Duodenal mucosa (tissue), 2 donors: ENCODE results near the gene ENC1.

Experiments
- H3K27ac ChIP-seq: one replicate; pipeline ENCODE4 v1.7.0; 2013; ENCODE audit warnings: low read depth, low read length
- H3K27me3 ChIP-seq, 2 donors: one replicate each; pipeline ENCODE4 v1.7.0; 2013; ENCODE audit warnings: low read length in 2 of 2, control low read depth in 1 of 2; ENCODE audit not compliant: insufficient read depth in 2 of 2, control insufficient read depth in 1 of 2
- H3K36me3 ChIP-seq, 2 donors: one replicate each; pipeline ENCODE4 v1.7.0; 2013; ENCODE audit warnings: low read length in 2 of 2, control low read depth in 1 of 2; ENCODE audit not compliant: insufficient read depth in 2 of 2, control insufficient read depth in 1 of 2
- H3K4me1 ChIP-seq, 2 donors: one replicate each; pipeline ENCODE4 v1.7.0; 2013; ENCODE audit warnings: low read length in 2 of 2, control low read depth in 1 of 2; ENCODE audit not compliant: insufficient read depth in 2 of 2, control insufficient read depth in 1 of 2
- H3K4me3 ChIP-seq, 2 donors: one replicate each; pipeline ENCODE4 v1.7.0; 2013; ENCODE audit warnings: low read length in 2 of 2, low read depth in 1 of 2
- H3K9ac ChIP-seq, 2 donors: one replicate each; pipeline ENCODE4 v1.7.0; 2013; ENCODE audit warnings: low read length in 2 of 2, low read depth in 1 of 2
- H3K9me3 ChIP-seq, 2 donors: one replicate each; pipeline ENCODE4 v1.7.0; 2013; ENCODE audit warnings: low read length in 2 of 2, control low read depth in 1 of 2; ENCODE audit not compliant: control insufficient read depth in 1 of 2

The ENC1 gene

DNA sequence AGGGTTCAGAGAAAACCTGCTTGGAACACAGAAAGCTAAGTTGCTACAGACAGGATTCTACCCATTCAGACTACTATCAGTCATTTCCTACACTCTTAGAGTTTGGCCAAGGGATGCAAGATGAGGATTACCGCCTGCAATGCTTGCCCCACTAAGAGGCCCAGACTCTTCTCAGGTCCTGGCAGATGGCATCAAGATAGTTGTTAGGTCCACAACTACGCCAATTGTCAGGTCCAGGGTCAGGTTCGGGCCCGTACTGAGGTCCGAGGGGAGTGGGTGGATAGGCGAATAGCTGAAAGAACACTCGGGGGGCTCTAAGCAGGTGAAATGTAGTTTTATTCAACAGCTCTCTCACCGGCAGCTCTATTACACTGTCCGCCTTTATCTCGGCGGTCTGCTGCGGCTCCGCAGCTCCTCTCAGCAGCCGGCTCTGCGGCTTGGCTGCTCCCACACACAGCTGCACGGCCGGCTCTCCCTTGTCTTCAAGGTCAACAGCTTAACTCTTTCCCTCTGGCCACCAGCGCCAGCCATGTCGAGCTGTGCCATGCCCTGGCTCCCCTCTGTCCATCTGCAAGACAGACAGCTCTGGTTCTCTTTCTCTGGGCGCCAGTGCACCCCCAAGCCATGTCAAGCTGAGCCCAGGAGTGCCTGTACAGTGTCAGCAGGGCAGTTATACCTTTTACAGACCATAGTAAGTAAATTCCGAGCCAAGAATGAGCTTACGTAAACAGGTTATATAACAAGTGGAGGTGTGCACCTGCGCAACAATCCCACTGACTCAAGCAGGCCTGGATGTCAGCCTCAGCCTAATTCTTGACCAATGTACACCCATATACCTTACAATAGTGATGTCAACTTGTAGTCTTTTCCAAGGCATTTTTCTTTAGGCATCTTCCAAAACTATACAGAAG lies 24.0 kb downstream of the ENC1 start:
- Histone ChIP-seq H3K4me3 (no peak overlapping the region), H3K9me3 (no peaks in the 10 kb centered on the region), H3K36me3 (no peaks in the 10 kb centered on the region), H3K9ac (no peak overlapping the region), H3K27me3 (no peaks in the 10 kb centered on the region), H3K27ac (no peak overlapping the region), H3K4me1 (peaks cover 4 to 6% of the 10 kb centered on the region in 2 donors)

DNA sequence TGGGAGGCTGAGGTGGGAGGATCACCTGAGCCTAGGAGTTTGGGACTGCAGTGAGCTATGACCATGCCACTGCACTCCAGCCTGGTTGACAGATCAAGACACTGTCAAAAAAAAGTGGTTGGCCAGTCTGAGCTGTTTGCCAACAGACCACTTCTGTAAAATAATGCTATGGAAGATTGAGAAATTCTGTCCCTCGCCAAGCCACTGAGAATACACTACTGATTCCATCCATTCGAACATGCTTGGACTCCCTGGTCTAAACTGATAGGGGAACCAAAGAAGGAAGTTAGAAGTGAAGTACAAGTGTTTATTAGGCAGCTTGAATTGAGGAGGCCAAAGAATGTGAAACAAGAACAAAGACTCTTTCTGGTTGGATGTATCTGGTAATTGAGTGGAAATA lies 27.2 kb downstream of the ENC1 start:
- no peaks in the 10 kb centered on the region for H3K36me3 ChIP-seq
- H3K4me3 ChIP-seq: no peak overlapping the region
- no peak overlapping the region for H3K9ac ChIP-seq
- H3K9me3 ChIP-seq: no peaks in the 10 kb centered on the region
- H3K4me1 ChIP-seq: no peaks in the 10 kb centered on the region
- no peaks in the 10 kb centered on the region for H3K27me3 ChIP-seq
- no peak overlapping the region for H3K27ac ChIP-seq

DNA sequence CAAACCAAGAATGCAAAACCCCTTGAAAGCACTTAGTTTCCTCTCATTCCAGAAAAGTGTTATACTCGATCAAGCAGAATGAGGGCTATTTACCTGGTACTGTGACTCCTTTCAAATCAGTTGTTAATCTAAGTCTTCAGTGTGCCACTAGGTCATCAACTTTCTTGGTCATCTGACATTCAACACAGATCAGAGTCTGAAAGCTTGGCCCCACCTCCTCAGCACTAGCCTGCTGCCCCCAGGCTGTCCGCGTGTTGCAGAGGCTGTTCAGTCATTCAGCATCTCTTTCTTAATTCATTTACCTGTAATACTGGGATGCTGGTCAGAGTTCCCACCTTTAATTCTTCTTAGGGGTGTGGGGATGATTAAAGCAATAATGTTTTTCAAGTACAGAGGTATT lies 28.5 kb downstream of the ENC1 start:
- no peaks in the 10 kb centered on the region for H3K4me1 ChIP-seq
- H3K9ac ChIP-seq: no peak overlapping the region
- H3K4me3 ChIP-seq: no peak overlapping the region
- H3K27me3 ChIP-seq: no peaks in the 10 kb centered on the region
- no peak overlapping the region for H3K27ac ChIP-seq
- H3K9me3 ChIP-seq: no peaks in the 10 kb centered on the region
- no peaks in the 10 kb centered on the region for H3K36me3 ChIP-seq

DNA sequence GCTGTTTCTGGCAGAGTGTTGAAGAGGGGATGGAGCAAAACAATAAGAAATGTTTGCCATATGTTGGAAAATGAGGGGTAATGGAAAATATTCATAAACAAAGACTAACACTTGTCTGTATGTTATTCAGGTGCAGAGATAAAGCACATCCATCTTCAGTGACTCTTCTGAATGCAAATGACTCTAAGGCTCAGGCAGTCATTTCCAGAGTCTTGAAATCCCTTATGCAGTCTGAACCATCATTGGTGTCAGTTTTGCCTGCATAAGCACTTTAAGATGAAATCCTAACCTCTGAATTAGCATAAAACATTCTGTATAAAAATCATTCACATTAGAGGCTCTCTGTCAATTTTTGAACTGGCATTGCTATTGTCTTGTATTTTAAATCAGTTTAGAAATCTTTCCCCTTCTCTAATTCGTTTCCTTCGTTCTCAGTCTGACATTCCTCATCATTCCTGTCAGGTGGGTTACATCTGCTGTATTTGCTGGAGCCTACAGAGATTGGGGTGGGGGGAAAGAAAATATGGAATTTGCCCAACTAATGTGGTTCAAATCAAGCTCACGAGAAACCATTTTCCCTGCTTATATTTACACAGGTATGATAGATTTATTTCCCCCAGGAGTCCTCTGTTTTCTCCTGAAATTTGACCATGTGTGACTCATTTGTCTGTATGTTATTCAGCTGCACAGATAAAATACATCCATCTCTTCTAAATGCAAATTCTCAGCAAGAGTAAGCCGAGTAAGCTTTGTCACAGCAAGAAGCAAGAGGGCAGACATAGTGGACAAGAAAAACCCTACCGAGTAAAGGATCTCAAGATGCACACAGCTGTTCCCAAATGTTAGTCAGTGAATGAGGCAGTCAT lies 31.6 kb downstream of the ENC1 start:
- H3K9ac ChIP-seq: no peak overlapping the region
- H3K27ac ChIP-seq: no peak overlapping the region
- H3K9me3 ChIP-seq: no peaks in the 10 kb centered on the region
- no peak overlapping the region for H3K4me3 ChIP-seq
- no peaks in the 10 kb centered on the region for H3K4me1 ChIP-seq
- no peaks in the 10 kb centered on the region for H3K36me3 ChIP-seq
- H3K27me3 ChIP-seq: no peaks in the 10 kb centered on the region

DNA sequence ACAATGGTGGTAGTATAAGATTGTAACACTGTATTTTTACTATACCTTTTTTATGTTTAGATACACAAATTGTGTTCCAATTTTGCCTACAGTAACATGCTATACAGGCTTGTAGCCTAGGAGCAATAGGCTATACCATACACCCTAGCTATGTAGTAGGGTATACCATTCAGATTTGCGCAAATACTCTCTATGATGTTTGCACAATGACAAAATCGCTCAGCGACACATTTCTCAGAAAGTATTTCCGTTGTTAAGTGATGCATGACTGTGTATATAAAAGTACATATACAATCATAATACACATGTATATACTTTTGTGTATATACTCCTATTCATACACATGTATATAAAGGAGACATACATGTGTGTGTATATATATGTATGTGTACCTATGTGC lies 34.8 kb downstream of the ENC1 start:
- no peak overlapping the region for H3K4me3 ChIP-seq
- H3K9me3 ChIP-seq: no peaks in the 10 kb centered on the region
- H3K36me3 ChIP-seq: no peaks in the 10 kb centered on the region
- H3K4me1 ChIP-seq: no peaks in the 10 kb centered on the region
- no peaks in the 10 kb centered on the region for H3K27me3 ChIP-seq
- H3K9ac ChIP-seq: no peak overlapping the region
- H3K27ac ChIP-seq: no peak overlapping the region

DNA sequence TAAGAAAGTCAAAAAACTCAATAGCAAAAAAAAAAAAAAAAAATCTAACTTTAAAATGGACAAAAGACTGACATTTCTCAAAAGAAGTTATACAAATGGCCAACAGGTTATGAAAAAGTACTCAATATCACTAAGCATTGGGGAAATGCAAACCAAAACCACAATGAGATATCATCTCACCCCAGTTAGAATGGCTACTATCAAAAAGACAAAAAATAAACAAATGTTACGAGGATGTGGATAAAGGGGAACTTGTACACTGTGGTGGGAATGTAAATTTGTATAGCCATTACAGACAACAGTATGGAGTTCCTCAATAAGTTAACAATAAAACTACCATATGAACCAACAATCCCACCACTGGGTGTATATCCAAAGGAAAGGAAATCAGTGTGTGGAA lies 37.2 kb downstream of the ENC1 start:
- Histone ChIP-seq H3K4me1 (peaks cover 5% of the 10 kb centered on the region in 2 donors), H3K9ac (no peak overlapping the region), H3K27ac (no peak overlapping the region), H3K9me3 (no peaks in the 10 kb centered on the region), H3K27me3 (no peaks in the 10 kb centered on the region), H3K36me3 (no peaks in the 10 kb centered on the region), H3K4me3 (no peak overlapping the region)

DNA sequence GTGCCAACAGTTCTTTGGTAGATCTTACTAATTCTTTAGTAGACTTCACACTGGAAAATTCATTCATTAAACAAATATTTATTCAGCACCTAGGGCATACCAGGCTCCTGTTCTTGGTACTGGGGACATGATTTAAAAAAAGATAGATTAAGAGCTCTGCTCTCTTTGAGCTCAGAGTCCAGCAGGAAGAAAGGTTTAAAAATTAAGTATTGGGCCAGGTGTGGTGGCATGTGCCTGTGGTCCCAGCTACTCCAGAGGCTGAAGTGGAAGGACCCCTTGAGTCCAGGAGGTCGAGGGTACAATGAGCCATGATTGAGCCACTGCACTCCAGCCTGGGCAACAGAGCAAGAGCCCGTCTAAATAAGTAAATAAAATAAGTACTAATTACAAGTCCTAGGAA lies 41.4 kb downstream of the ENC1 start:
- H3K4me3 ChIP-seq: no peak overlapping the region
- H3K27ac ChIP-seq: no peak overlapping the region
- H3K9ac ChIP-seq: no peak overlapping the region
- H3K9me3 ChIP-seq: no peaks in the 10 kb centered on the region
- H3K27me3 ChIP-seq: no peaks in the 10 kb centered on the region
- H3K4me1 ChIP-seq: peaks cover 5 to 15% of the 10 kb centered on the region in 2 donors
- H3K36me3 ChIP-seq: no peaks in the 10 kb centered on the region

DNA sequence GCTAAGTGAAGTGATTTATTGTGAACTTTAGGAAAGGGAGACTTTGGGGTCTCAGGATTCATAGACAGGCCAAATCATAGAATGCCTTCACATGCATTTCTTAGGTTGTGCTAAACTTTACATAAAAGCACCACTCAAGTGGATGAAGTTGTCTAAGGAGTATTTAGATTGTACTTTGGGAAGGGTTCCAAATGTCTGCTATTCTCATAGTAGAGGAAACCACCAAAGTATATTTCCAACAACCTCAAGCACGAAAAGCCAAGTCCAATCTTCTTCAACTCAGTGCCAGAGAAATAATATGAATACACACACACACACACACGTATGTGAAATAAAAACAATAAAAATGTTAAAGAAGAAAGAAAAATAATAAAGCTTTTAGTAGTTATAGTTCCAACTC lies 41.8 kb downstream of the ENC1 start:
- H3K4me1 ChIP-seq: peaks cover 5 to 15% of the 10 kb centered on the region in 2 donors
- H3K9ac ChIP-seq: no peak overlapping the region

DNA sequence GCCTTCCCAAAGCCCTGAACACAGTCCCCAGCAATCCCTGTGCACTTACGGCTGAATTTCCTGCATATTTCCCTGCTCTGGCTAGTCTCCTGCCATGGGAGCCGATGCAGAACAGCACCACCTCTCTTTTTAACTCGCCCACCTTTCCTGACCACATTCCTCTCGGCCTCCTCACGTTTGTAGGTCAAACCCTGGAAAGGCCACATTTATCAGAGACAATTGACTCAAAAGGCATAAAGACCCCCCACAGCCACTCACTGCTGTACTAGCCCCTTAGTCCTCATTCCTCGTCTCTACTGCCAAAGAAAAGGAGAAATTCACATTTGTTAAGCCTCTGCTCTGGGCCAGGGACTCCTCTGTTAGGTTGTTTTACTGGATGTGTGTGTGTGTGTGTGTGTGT lies 43.6 kb downstream of the ENC1 start:
- Histone ChIP-seq H3K27ac (no peak overlapping the region), H3K9ac (no peak overlapping the region), H3K4me1 (peaks cover 5 to 15% of the 10 kb centered on the region in 2 donors), H3K27me3 (no peaks in the 10 kb centered on the region), H3K9me3 (no peaks in the 10 kb centered on the region), H3K4me3 (no peak overlapping the region), H3K36me3 (no peaks in the 10 kb centered on the region)

More for the DNA sequence above, 41.8 kb downstream of the ENC1 start:
- Histone ChIP-seq H3K36me3 (no peaks in the 10 kb centered on the region), H3K27ac (no peak overlapping the region), H3K4me3 (no peak overlapping the region), H3K27me3 (no peaks in the 10 kb centered on the region), H3K9me3 (no peaks in the 10 kb centered on the region)
